ENCODE data around the gene PHIP. TPM values are rescaled to one million over a fixed set of nuclear protein-coding genes. Genes with fewer than 3 reads are reported as not detected.

The PHIP gene
- total RNA-seq, 1 donor from 2014 or later, result 32.0 TPM

DNA sequence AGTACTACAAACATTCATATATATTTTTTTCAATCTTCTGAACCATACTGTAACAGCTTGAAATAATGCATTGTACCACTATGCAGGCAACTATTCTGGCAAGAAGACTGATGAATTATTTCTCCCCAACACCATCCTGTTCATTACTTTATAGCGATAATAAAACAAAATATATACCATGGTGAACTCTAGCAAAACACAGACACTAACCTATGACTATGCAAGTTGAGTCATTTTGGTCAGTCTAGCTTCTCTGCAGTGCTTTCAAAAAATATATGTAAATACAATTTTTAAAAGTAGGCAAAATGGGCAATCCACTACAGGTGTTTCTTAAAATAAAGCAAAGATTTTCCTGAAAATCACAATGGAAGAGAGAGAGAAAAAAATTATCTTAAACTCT, 20.3 kb downstream of the PHIP start:
- H3K36me3 ChIP-seq, result peaks cover 58% of the 10 kb centered on the region

GRCh38 chr6:79056226-79056625, 21.8 kb downstream of the PHIP start:
- Histone ChIP-seq H3K4me1 (no peaks in the 10 kb centered on the region), H3K9me3 (no peaks in the 10 kb centered on the region), H3K36me3 (peaks cover 71% of the 10 kb centered on the region), H3K4me3 (no peak overlapping the region), H3K27me3 (no peaks in the 10 kb centered on the region), H3K27ac (no peak overlapping the region)
- TF ChIP-seq CTCF (IDR thresholded peaks at IDR 0.05), result no peak
- intact Hi-C loops (cut with DNase I), result no loop called here
- DNase-seq, result no peak
- no peak for ATAC-seq

More for the DNA sequence above, 20.3 kb downstream of the PHIP start:
- H3K4me1 ChIP-seq, result no peaks in the 10 kb centered on the region
- no peaks in the 10 kb centered on the region for H3K27me3 ChIP-seq
- H3K4me3 ChIP-seq, result no peak overlapping the region
- TF ChIP-seq CTCF (IDR thresholded peaks at IDR 0.05), result no peak
- DNase-seq (no peak), ATAC-seq (no peak)
- no peaks in the 10 kb centered on the region for H3K9me3 ChIP-seq
- intact Hi-C loops (cut with DNase I), result no loop called here
- H3K27ac ChIP-seq, result no peak overlapping the region

GRCh38 chr6:79048611-79049010, 29.4 kb downstream of the PHIP start:
- Histone ChIP-seq H3K4me1 (no peaks in the 10 kb centered on the region), H3K36me3 (peaks cover 25% of the 10 kb centered on the region), H3K4me3 (no peak overlapping the region), H3K9me3 (no peaks in the 10 kb centered on the region), H3K27me3 (no peaks in the 10 kb centered on the region), H3K27ac (no peak overlapping the region)
- TF ChIP-seq CTCF (IDR thresholded peaks at IDR 0.05), result peak; percentile 37
- DNase-seq (no peak), ATAC-seq (peak; percentile 25)
- intact Hi-C loops (cut with DNase I), result no loop called here

DNA sequence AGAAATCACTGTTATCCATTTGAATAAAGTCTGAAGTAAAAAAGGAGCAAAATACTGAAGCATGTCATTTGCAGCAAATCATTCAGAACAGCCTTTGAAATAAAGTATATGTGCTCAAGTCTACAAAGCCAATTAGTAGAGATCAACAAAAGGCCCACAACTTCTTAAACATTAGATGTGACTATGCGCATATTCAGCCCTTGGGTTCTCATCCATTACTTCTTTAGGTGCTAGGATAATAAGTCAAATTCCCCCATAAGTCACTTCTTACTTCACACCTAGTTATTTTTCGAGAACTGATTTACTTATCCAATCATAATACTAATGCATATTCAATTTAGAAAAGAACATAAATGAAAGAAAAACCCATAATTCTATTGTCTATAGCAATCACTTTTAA, 31.0 kb downstream of the PHIP start:
- no peak overlapping the region for H3K27ac ChIP-seq
- H3K4me3 ChIP-seq, result no peak overlapping the region
- H3K36me3 ChIP-seq, result peaks cover 24% of the 10 kb centered on the region
- H3K4me1 ChIP-seq, result peaks cover 7% of the 10 kb centered on the region
- ATAC-seq (no peak), DNase-seq (no peak)
- intact Hi-C loops (cut with DNase I), result no loop called here
- H3K27me3 ChIP-seq, result no peaks in the 10 kb centered on the region
- no peaks in the 10 kb centered on the region for H3K9me3 ChIP-seq
- TF ChIP-seq CTCF (IDR thresholded peaks at IDR 0.05), result no peak

DNA sequence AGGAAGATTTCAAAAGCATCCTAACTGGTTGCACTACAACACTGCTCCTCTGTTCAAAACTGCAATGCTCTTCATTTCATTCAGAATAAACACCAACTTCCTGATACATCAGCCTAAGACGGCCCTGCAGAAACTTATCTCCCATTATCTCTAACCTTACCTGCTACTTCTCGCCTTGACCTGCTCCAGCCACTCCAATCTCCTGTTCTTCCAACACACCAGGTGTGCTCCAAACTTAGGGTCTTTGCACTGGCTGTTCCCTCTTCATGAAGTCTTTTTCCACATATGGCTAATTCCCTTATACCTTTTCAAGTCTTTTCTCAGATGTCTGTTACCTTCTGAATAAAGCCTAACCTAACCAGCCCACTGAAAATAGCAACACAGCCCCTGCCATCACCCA, 32.1 kb downstream of the PHIP start:
- Histone ChIP-seq H3K27me3 (no peaks in the 10 kb centered on the region), H3K4me3 (no peak overlapping the region), H3K4me1 (peaks cover 7% of the 10 kb centered on the region), H3K36me3 (peaks cover 21% of the 10 kb centered on the region), H3K27ac (no peak overlapping the region), H3K9me3 (no peaks in the 10 kb centered on the region)
- DNase-seq, result no peak
- ATAC-seq, result no peak
- intact Hi-C loops (cut with DNase I), result no loop called here
- no peak for TF ChIP-seq CTCF (IDR thresholded peaks at IDR 0.05)

- no peaks in the 10 kb centered on the region for H3K9me3 ChIP-seq
- no peak for DNase-seq
- peaks cover 30% of the 10 kb centered on the region for H3K36me3 ChIP-seq
- TF ChIP-seq CTCF (IDR thresholded peaks at IDR 0.05), result no peak
- H3K27me3 ChIP-seq, result no peaks in the 10 kb centered on the region
- H3K4me1 ChIP-seq, result peaks cover 7% of the 10 kb centered on the region
- intact Hi-C loops (cut with DNase I), result no loop called here
- H3K27ac ChIP-seq, result no peak overlapping the region
- ATAC-seq, result no peak
- H3K4me3 ChIP-seq, result no peak overlapping the region
Measured at GRCh38 chr6:79042799-79043126, 35.3 kb downstream of the PHIP start.
